ENCODE measurements around the gene PSMB11.

Gene PSMB11

GRCh38 chr14:23045419-23046357, 3.7 kb downstream of the PSMB11 start:
- TF ChIP-seq Cebpa-rat (IDR thresholded peaks at IDR 0.05) = no peak
- Histone ChIP-seq H3K27ac (no peak overlapping the region), H3K36me3 (no peaks in the 10 kb centered on the region; a peak in 2 of 22 replicates), H3K4me2 (peak overlapping the region in 10 of 11 experiments; percentile 4 to 75 (median 52); a peak in 18 of 22 replicates), H3K27me3 (no peaks in the 10 kb centered on the region), H3K4me3 (no peak overlapping the region), H3K9ac (0 out of 22 replicates have a peak overlapping the region, but pooled peaks of 1 of the 11 experiments have one; percentile 7), H4K20me1 (no peaks in the 10 kb centered on the region), H3K4me1 (peaks cover 0 to 28% (median 16%) of the 10 kb centered on the region in 10 experiments; a peak in 15 of 20 replicates), H3K9me3 (replicated peaks in 1 of 11) (no peaks in the 10 kb centered on the region)

DNA sequence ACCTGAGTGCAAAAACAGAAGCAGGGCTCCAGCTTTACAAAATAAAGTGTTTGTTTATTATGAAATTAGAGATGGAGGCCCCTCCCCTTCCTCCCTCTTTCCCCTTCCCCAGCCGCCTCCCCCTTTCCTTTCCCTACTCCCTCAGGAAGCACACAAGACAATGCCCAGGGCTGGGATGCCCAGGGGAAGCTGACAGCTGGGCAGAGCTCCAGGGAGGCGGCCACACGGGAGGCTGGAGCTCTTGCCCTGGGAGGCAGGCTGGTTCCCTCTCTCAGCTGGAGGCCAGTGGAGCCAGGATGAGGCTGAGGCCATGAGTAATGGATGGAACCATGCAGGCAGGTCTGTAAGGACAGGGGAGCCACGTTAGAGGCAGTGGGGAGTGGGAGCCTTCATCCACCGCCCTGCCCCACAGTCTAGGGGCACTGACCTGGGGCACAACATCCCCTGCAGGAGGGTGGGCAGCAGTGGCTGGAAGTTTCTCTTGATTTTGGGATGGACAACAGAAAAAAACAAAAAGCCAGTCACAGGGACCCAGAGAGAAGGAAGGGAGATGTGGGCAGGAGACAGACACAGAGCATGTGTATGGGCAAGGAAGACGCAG, 5.1 kb downstream of the PSMB11 start:
- no peak for TF ChIP-seq Cebpa-rat (IDR thresholded peaks at IDR 0.05)
- H3K9me3 ChIP-seq (replicated peaks in 1 of 11) = no peaks in the 10 kb centered on the region
- peak overlapping the region in 4 of 11 experiments; percentile 16 to 33 (median 21); a peak in 4 of 22 replicates for H3K9ac ChIP-seq
- H3K27ac ChIP-seq = 0 out of 22 replicates have a peak overlapping the region, but pooled peaks of 1 of the 11 experiments have one; percentile 5
- H3K4me1 ChIP-seq = peaks cover 0 to 31% (median 21%) of the 10 kb centered on the region in 10 experiments; a peak in 15 of 20 replicates
- no peak overlapping the region for H3K4me3 ChIP-seq
- H3K36me3 ChIP-seq = no peaks in the 10 kb centered on the region; a peak in 2 of 22 replicates
- H3K27me3 ChIP-seq = no peaks in the 10 kb centered on the region
- H3K4me2 ChIP-seq = peak overlapping the region in 6 of 11 experiments; percentile 1 to 32 (median 20); a peak in 4 of 22 replicates
- H4K20me1 ChIP-seq = no peaks in the 10 kb centered on the region

GRCh38 chr14:23047751-23048693, 6.0 kb downstream of the PSMB11 start:
- no peak overlapping the region for H3K4me3 ChIP-seq
- TF ChIP-seq Cebpa-rat (IDR thresholded peaks at IDR 0.05) = no peak
- H3K9me3 ChIP-seq (replicated peaks in 1 of 11) = no peaks in the 10 kb centered on the region
- no peak overlapping the region for H3K4me2 ChIP-seq
- peaks cover 0 to 31% (median 21%) of the 10 kb centered on the region in 10 experiments; a peak in 15 of 20 replicates for H3K4me1 ChIP-seq
- no peaks in the 10 kb centered on the region for H4K20me1 ChIP-seq
- H3K36me3 ChIP-seq = no peaks in the 10 kb centered on the region; a peak in 2 of 22 replicates
- H3K27me3 ChIP-seq = no peaks in the 10 kb centered on the region
- H3K27ac ChIP-seq = no peak overlapping the region
- H3K9ac ChIP-seq = 0 out of 22 replicates have a peak overlapping the region, but pooled peaks of 2 of the 11 experiments have one; percentile 18 to 24

- H3K27ac ChIP-seq = no peak overlapping the region
- H3K27me3 ChIP-seq = no peaks in the 10 kb centered on the region
- no peak for TF ChIP-seq Cebpa-rat (IDR thresholded peaks at IDR 0.05)
- no peak overlapping the region for H3K4me3 ChIP-seq
- H3K4me2 ChIP-seq = no peak overlapping the region
- no peaks in the 10 kb centered on the region for H3K9me3 ChIP-seq (replicated peaks in 1 of 11)
- H3K9ac ChIP-seq = no peak overlapping the region
- H3K4me1 ChIP-seq = peaks cover 0 to 31% (median 21%) of the 10 kb centered on the region in 10 experiments; a peak in 15 of 20 replicates
- H3K36me3 ChIP-seq = no peaks in the 10 kb centered on the region; a peak in 2 of 22 replicates
- H4K20me1 ChIP-seq = no peaks in the 10 kb centered on the region
These were observed 7.0 kb downstream of the PSMB11 start for GRCh38 chr14:23049011-23049410.

DNA sequence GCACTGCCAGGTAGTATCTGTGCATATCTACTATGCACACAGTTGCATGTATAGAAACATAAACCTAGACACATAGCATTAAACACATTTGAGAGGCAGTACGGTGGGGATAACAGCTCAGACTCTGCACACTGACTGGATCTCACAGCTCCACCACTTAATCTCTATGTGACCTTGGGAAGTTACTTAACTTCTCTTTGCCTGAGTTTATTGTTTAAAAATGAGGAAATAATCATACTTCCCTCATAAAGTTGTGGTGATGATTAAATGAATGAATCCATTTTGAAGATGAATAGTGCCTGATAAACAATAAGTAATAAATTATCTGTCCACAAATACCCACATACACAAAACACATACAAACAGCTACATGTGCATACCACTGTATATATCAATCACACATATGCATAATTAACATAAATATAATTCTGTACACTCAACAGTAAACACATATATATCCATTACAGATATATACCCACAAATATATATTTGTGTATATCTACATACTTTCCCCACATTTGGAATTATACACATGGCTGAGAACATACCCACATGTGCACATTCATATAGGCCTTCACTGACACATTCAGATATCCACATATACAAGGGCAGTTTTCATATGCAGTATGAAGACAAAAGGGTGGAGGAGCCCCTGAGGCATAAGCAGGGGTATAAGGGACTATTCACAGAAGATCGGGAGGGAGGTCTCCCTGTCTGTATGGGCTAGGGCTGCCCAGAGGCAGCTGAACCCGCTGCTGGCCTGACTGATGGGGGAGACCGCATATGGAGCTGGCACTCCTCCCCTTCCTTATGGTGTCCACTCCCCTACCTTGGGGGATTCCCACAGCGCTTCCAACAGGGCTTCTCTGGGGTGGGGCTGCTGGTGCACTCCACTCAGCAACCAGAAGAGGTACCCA, 9.4 kb downstream of the PSMB11 start:
- Histone ChIP-seq H3K4me1 (peaks cover 7 to 27% (median 20%) of the 10 kb centered on the region in 10 experiments; a peak in 19 of 20 replicates), H3K9ac (peak overlapping the region in 1 of 11 experiments; percentile 44; a peak in 1 of 22 replicates), H4K20me1 (peaks cover 0 to 11% (median 0%) of the 10 kb centered on the region in 11 experiments; a peak in 6 of 22 replicates), H3K4me3 (no peak overlapping the region), H3K4me2 (no peak overlapping the region), H3K27ac (no peak overlapping the region), H3K36me3 (no peaks in the 10 kb centered on the region; a peak in 2 of 22 replicates), H3K9me3 (replicated peaks in 1 of 11) (no peaks in the 10 kb centered on the region), H3K27me3 (no peaks in the 10 kb centered on the region; a peak in 1 of 22 replicates)
- TF ChIP-seq Cebpa-rat (IDR thresholded peaks at IDR 0.05) = no peak

GRCh38 chr14:23052182-23052623, 10.2 kb downstream of the PSMB11 start:
- peaks cover 2 to 8% (median 6%) of the 10 kb centered on the region in 11 experiments; a peak in 15 of 22 replicates for H3K27me3 ChIP-seq
- H3K4me1 ChIP-seq = peaks cover 15 to 30% (median 22%) of the 10 kb centered on the region in 10 experiments; a peak in 19 of 20 replicates
- no peak for TF ChIP-seq Cebpa-rat (IDR thresholded peaks at IDR 0.05)
- no peaks in the 10 kb centered on the region; a peak in 2 of 22 replicates for H3K36me3 ChIP-seq
- H3K4me2 ChIP-seq = no peak overlapping the region
- no peak overlapping the region for H3K4me3 ChIP-seq
- H3K9me3 ChIP-seq (replicated peaks in 1 of 11) = no peaks in the 10 kb centered on the region
- peak overlapping the region in 3 of 11 experiments; percentile 18 to 44 (median 20); a peak in 2 of 22 replicates for H3K9ac ChIP-seq
- H4K20me1 ChIP-seq = peaks cover 0 to 19% (median 4%) of the 10 kb centered on the region in 11 experiments; a peak in 7 of 22 replicates
- H3K27ac ChIP-seq = no peak overlapping the region

DNA sequence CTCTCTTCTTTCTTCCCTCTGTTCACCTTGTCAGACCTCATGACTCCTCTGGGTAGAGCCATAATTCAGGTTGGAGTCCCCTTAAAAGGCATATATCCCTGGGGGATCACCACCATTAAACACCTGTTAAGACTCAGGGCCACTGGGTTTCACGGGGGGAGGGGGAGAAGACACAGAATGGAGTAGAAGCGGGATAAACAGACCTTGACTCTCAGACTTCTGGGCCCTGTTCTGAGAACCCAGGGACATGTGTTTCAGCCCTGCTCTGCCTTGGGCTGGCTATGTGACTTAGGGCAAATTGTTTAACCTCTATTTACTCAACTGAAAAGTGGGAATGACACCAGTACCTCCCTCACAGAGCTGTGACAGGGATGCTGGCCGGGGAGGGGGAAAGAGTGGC, 10.7 kb downstream of the PSMB11 start:
- Histone ChIP-seq H3K36me3 (no peaks in the 10 kb centered on the region; a peak in 2 of 22 replicates), H3K9ac (peak overlapping the region in 3 of 11 experiments; percentile 18 to 44 (median 20); a peak in 2 of 22 replicates)
- no peak for TF ChIP-seq Cebpa-rat (IDR thresholded peaks at IDR 0.05)

More for the DNA sequence above, 10.7 kb downstream of the PSMB11 start:
- Histone ChIP-seq H3K9me3 (replicated peaks in 1 of 11) (no peaks in the 10 kb centered on the region), H3K4me1 (peaks cover 16 to 31% (median 21%) of the 10 kb centered on the region in 10 experiments; a peak in 19 of 20 replicates), H3K27ac (no peak overlapping the region), H4K20me1 (peaks cover 0 to 23% (median 4%) of the 10 kb centered on the region in 11 experiments; a peak in 13 of 22 replicates), H3K27me3 (peaks cover 3 to 11% (median 8%) of the 10 kb centered on the region in 11 experiments; a peak in 15 of 22 replicates), H3K4me2 (no peak overlapping the region), H3K4me3 (no peak overlapping the region)
